Forelimb muscle (tissue), 1 donor: ENCODE data around the gene SSR4. TPM values are rescaled to one million over a fixed set of nuclear protein-coding genes. Genes with fewer than 3 reads are reported as not detected.

ENCODE experiments used
- DNase-seq: peaks from one replicate; pipeline ENCODE4 v3.0.0-alpha.2; 2013; ENCODE audit warnings: low read depth
- polyA plus RNA-seq: library from polyadenylated mRNA; unstranded; fragments of 120-200 nt; gene quantifications from one replicate; pipeline ENCODE4 v1.2.1, GENCODE V29; 2013; ENCODE audit not compliant: insufficient read length

Gene SSR4
- polyA plus RNA-seq, 1 donor, result 115 TPM

DNA sequence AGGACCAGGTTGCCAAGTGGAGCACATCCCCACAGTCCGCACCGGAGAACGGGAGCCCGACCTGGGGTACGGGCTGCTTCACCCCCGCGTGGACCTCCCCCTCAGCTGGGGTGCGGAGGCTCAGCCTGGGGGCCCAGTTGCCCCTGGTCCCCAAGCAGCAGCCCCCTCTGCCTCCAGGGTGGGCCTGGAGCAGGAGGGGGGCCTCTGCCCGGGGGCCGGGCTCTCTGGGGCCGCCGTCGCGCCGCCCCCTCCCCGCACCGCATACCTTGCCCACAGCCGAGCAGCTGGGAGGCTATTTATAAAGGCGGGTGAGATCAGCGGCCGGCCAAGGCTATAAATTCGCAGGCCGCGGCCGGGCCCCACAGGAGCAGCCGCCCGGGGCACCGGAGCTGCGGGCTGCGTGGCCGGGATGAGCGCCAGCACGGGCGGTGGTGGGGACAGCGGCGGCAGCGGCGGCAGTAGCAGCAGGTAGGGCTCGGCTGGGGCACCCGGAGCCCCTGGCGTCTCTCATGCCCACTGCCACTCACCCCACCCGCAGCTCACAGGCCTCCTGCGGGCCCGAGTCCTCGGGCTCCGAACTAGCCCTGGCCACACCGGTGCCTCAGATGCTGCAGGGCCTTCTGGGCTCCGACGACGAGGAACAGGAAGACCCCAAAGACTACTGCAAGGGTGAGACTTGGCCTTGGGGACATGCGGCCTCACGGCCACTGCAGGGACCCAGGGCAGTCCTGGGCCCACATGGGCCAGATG lies 13.6 kb upstream of the SSR4 start, which contains the start of gene SRPK3:
Gene SRPK3 (plus strand): TSS at position 364 of the 750 bp plus-strand sequence. CDS start 46 bp downstream, at position 410.
- no peak for DNase-seq

DNA sequence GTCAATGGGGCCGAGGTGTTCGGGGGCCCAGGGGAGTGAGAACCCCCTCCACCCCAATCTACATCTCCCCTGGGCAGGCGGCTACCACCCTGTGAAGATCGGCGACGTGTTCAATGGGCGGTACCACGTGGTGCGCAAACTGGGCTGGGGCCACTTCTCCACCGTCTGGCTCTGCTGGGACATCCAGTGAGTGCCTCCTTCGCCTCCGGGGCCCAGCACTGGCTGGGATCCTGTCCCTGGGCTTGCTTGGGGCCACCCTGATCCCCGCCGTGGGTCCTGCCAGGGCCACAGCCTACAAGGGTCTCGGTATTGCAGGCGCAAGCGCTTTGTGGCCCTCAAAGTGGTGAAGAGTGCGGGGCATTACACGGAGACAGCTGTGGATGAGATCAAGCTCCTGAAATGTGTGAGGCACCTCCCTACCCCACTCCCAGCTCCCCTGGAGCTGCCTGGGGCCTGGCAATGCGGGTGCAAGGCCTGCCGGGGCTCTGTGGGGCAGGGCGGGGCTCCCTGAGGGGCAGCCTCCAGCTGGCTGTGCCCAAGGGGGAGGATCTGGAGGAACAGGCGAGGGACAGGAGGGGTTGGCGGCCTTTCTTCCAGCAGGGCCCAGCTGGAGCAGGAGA lies 12.9 kb upstream of the SSR4 start:
- DNase-seq, result no peak

- no peak for DNase-seq
Observed at GRCh38 chrX:153782313-153782712, 12.2 kb upstream of the SSR4 start.

DNA sequence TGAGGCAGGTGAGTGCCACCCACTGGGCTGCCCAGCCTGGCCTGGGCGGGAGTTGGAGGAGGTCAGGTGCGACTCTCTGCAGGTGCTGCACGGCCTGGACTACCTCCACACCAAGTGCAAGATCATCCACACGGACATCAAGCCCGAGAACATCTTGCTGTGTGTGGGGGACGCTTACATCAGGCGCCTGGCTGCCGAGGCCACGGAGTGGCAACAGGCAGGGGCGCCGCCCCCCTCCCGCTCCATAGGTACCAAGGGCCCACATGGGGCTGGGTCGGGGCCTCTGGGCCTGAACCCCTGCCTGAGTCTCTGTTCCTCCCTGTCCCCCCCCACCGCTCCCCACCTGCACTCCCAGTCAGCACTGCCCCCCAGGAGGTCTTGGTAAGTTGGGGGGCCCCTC lies 11.6 kb upstream of the SSR4 start:
- DNase-seq, result no peak

- no peak for DNase-seq
Observed at GRCh38 chrX:153783378-153784013, 11.0 kb upstream of the SSR4 start.

DNA sequence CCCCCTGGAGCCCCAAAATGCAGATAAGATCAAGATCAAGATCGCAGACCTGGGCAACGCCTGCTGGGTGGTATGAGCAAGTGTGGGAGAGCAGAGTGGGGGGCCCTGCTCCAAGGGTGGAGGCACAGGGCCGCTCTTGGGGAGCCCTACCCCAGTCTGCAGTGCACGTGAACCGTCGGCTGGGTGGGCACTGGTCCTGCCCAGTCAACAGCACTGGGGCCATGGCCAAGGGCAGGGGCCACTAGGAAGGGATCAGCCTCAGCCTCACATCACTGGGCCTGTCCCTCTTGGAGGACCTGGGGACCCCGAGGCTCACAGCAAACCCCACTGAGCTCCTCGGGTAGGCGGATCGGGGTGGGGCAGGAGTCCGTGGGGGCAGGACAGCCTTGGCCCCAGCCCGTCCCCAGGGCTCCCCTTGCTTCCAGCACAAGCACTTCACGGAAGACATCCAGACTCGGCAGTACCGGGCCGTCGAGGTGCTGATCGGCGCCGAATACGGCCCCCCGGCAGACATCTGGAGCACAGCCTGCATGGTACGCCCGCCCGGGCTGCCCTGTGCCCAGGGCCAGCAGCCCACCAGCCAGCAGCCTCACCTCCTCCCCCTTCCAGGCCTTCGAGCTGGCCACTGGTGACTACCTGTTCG lies 10.0 kb upstream of the SSR4 start:
- DNase-seq, result no peak

- no peak for DNase-seq
Observed at GRCh38 chrX:153786669-153787068, 7.8 kb upstream of the SSR4 start.

- no peak for DNase-seq
Observed at GRCh38 chrX:153789654-153790053, 4.8 kb upstream of the SSR4 start.

DNA sequence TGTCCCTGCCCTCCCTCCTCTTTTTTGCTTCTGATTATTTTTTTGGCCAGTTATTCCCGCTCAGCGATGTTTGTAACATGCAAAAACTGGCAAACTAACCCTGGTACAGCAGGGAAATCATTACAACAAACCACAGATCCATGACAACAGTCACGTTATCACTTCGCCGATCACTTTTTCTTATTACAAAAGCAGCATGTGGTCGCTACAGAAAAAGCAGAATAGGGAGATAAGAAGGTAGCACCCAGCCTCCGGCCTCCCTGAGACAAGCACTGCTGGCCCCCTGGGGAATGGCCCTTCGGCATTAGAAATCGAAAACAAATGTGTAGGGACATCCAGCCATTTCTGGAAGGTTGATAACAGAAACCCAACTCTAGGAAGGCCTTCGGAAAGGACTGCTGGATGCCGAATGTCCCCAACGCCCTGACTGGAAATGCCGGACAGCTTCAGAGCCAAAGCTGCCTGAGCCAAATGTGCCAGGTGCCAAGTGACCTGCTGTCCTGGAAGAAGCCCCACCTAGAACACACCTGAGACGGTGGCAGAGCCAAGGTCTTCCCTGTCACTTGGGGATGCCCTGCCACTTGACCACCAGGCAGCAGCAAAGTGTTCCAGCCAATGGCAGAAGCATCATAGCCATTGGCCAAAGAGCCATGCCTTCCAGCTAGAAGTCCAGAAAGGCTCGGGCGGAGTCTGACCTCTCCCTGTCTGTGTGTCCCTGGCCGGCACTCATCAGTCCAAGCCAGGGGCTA lies 3.2 kb upstream of the SSR4 start:
- no peak for DNase-seq

- no peak for DNase-seq
Observed at GRCh38 chrX:153792368-153792767, 2.1 kb upstream of the SSR4 start.

DNA sequence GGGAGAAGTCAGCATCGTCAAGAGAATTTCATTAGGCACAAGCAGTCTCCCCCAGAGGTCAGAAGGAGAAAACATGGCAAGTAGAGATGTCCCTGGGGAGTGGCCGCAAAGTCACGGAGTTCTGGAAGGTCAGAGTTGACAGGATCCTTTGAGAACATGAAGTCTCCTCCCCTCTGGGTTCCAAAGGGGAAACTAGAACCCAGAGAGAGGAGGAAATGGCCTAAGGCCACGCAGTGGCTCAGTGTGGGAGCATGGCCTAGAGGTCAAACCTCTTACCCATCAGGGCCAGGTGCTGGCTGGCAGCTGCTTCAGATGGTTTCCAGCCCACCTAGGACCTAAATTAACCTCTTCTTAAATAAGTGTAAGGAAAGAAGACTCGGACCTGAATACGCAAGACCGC lies 1.2 kb upstream of the SSR4 start:
- no peak for DNase-seq

DNA sequence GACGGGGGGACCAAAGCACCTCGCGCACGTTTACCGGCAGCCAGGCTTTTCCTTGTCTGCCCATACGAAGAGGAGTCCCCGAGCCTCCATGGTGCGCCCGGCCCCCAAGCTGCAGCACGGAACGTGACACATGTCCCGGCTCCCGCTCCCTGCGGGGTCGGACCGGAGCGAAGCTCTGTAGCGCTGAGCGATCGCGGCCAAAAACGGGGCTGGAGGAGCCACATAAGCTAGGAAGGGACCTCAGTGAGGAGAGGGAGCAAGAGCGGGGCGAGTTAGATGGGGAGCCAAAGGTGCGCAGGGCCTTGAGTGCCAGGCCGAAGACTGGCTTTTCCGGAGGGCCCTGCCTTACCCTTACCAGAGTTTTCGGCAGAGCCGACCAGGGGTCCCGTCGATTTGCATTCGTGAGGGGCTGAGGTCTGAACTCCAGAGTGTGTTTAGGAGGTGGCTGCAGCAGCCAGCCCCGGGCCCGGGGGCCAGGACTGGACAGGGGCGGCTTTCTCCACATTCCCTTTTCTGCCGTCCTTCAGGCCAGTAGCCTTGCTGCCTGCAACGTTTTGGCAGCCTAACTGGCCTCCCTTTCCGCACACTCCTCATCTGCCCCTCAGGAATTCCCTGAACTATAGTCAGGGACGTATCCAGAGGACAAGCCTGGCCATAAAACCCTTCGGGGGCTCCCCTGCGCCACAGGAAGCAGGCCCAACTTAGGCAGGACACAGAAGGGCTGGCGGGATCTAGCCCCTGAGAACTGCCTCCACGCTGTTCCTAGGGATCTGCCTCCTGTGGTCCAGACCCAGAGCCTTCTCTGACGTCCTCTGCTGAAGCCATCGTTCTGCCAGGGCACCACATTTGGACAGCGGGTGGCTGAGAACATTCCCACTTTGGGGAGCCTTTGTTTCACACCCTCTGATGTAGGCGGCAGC lies 689 bp downstream of the SSR4 start:
- no peak for DNase-seq

DNA sequence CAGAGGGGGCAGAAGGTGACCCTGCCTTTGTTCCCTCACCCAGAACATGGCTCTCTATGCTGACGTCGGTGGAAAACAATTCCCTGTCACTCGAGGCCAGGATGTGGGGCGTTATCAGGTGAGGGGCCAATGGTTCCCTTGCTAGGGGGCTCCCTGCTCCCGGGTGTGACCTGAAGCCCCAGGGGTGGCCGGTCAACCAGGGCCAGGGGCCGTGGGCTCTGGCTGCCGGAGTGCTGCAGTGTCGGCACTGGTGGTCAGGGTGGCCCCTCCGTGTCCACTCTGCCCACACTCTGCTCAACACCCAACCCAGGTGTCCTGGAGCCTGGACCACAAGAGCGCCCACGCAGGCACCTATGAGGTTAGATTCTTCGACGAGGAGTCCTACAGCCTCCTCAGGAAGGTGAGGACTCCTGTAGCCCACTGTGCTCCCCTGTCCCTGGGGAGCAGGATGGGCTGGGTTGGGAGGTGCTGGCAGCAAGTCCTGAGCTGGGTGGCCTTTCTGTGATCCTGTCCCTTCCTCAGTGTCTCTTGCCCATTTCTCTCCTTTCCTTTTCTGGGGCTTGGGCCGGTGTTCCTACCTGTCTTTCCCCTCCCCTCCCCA lies 3.0 kb downstream of the SSR4 start:
- no peak for DNase-seq

DNA sequence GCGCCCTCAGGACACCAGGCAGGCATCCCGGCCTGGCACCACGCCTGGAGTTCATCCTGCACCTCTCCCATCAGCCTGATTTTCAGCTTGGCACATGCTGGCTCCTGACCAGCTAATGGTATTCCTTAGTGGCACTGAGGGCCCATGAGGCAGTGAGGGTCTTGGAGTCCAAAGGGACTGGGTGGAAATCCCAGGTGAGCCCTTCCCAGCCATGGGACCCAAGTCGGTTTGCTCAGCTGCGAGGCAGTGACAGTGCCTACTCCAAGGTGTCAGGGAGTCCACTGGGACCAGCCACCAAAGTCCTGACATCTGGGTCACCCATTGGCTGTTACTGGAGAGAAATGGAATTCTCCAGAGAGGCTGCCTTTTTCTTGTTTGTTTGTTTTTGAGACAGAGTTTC lies 4.9 kb downstream of the SSR4 start:
- no peak for DNase-seq

- DNase-seq, result no peak
Observed at GRCh38 chrX:153800177-153800722, 5.8 kb downstream of the SSR4 start.

- no peak for DNase-seq
Observed at GRCh38 chrX:153800746-153801145, 6.3 kb downstream of the SSR4 start.

GRCh38 chrX:153801669-153802068 lies 7.2 kb downstream of the SSR4 start:
- DNase-seq, result no peak

- DNase-seq, result no peak
Observed at GRCh38 chrX:153802513-153803045, 8.1 kb downstream of the SSR4 start.

GRCh38 chrX:153803211-153804099 lies 9.0 kb downstream of the SSR4 start:
- no peak for DNase-seq
